GM12864 (cell line): ENCODE measurements around the gene ZFP64.
"Not testable (repeated sequence)": the region's sequence is repeated elsewhere in the genome, so short reads cannot be mapped to it uniquely, and the experiment has no call there.

Source experiments
- DNase-seq: peaks from one replicate; pipeline ENCODE4 v3.0.0-alpha.2; 2011; ENCODE audit warnings: low read depth
- H3K4me3 ChIP-seq: 2 replicates; pipeline ENCODE4 v1.5.1; 2011; ENCODE audit warnings: mild to moderate bottlenecking, low read depth, low read length, control low read depth
- CTCF ChIP-seq: IDR thresholded peaks from 2 replicates; pipeline ENCODE4 v1.5.1; 2011; ENCODE audit warnings: low read depth, mild to moderate bottlenecking, moderate library complexity, low read length, control low read depth, inconsistent platforms; ENCODE audit errors: missing control alignments

The ZFP64 gene

GRCh38 chr20:52231230-52231746 lies 39.7 kb upstream of the ZFP64 start:
- no peak for DNase-seq
- no peak for TF ChIP-seq CTCF

GRCh38 chr20:52230409-52230808 lies 38.8 kb upstream of the ZFP64 start:
- no peak for DNase-seq
- TF ChIP-seq CTCF = no peak
- no peak overlapping the region for H3K4me3 ChIP-seq

More at GRCh38 chr20:52231230-52231746, 39.7 kb upstream of the ZFP64 start:
- no peak overlapping the region for H3K4me3 ChIP-seq

- DNase-seq, H3K4me3 ChIP-seq: not testable (repeated sequence)
These were observed 37.8 kb upstream of the ZFP64 start for GRCh38 chr20:52229346-52229745.

DNA sequence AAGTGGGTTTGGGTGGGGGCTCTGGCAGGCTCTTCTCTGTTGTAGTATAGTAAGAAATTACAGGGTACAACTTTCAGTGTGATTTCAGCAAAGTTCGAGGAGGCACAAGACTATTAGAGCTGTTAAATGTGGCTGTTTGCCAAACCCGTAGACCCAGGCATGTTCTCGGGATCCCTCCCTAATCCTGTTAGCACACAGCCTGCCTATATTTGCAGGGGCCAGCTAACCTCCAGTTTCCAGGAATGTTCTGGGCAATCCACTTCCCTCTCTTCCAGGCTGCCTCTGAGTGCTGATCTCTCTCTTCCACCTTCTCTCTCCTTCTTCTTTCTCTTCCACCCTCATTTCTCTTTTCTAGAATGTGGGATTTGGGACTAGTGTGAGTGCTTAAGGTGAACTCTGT lies 34.8 kb upstream of the ZFP64 start:
- no peak for DNase-seq
- no peak overlapping the region for H3K4me3 ChIP-seq
- no peak for TF ChIP-seq CTCF

GRCh38 chr20:52224920-52225319 lies 33.3 kb upstream of the ZFP64 start:
- no peak for DNase-seq

GRCh38 chr20:52221362-52221761 lies 29.8 kb upstream of the ZFP64 start:
- not testable (repeated sequence) for DNase-seq, H3K4me3 ChIP-seq

More at GRCh38 chr20:52224920-52225319, 33.3 kb upstream of the ZFP64 start:
- TF ChIP-seq CTCF = no peak
- H3K4me3 ChIP-seq = no peak overlapping the region

DNA sequence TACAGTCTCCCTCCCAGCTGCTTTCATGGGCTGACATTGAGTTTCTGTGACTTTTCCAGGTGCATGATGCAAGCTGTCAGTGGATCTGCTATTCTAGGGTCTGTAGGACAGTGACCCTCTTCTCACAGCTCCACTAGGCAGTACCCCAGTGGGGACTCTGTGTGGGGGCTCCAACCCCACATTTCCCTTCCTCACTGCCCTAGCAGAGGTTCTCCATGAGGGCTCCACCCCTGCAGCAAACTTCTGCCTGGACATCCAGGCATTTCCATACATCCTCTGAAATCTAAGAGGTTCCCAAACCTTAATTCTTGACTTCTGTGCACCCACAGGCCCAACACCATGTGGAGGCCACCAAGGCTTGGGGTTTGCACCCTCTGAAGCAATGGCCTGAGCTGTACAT lies 29.3 kb upstream of the ZFP64 start:
- not testable (repeated sequence) for H3K4me3 ChIP-seq, DNase-seq

DNA sequence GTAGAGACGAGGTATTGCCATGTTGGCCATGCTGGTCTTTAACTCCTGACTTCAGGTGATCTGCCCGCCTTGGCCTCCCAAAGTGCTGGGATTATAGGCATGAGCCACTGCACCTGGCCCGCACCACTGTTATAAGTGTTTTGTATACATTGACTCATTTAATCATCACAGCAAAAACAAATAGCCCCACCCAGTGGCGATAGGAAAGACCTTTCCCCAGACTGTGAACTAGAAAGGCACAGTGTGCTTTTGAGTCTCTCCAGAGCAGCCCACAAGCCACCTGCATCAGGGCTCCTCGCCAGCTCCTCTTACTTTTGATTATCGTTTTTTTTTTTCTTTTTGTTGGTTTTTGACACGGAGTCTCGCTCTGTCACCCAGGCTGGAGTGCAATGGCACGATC lies 27.9 kb upstream of the ZFP64 start:
- no peak overlapping the region for H3K4me3 ChIP-seq
- no peak for DNase-seq
- peak; percentile 20 for TF ChIP-seq CTCF
